GM23338 (cell line): Measurements from ENCODE around the gene MYH7. TPM values are rescaled to one million over a fixed set of nuclear protein-coding genes. Genes with fewer than 3 reads are reported as not detected.

ENCODE experiments used
- ATAC-seq: fragments of 200-7000 bp; cut with Tn5 transposase; 3 replicates; pipeline ENCODE4 v1.9.1; 2020
- DNase-seq: peaks from one replicate; pipeline ENCODE4 v3.0.0-alpha.2; 2015; ENCODE audit warnings: low spot score
- H2AFZ ChIP-seq: fragments of 200-600 bp; sonication (generic); 2 replicates; pipeline ENCODE4 v1.8.0; 2016; ENCODE audit warnings: antibody characterized with exemption, mild to moderate bottlenecking, moderate library complexity
- H3F3A ChIP-seq: fragments of 200-600 bp; sonication (generic); replicated peaks from 2 replicates; pipeline ENCODE4 v1.8.0; 2017; ENCODE audit warnings: antibody characterized with exemption, mixed run types, low read depth
- H3K27ac ChIP-seq: fragments of 200-600 bp; sonication (generic); 2 replicates; pipeline ENCODE4 v1.6.1; 2016; ENCODE audit warnings: low read depth
- H3K27me3 ChIP-seq: fragments of 200-600 bp; sonication (generic); 2 replicates; pipeline ENCODE4 v1.8.0; 2016; ENCODE audit warnings: mild to moderate bottlenecking, mixed run types, moderate library complexity; ENCODE audit not compliant: insufficient read depth
- H3K36me3 ChIP-seq: fragments of 200-600 bp; sonication (generic); 2 replicates; pipeline ENCODE4 v1.8.0; 2016; ENCODE audit warnings: mild to moderate bottlenecking; ENCODE audit not compliant: insufficient read depth
- H3K4me1 ChIP-seq: fragments of 200-600 bp; sonication (generic); 2 replicates; pipeline ENCODE4 v1.8.0; 2016; ENCODE audit warnings: mild to moderate bottlenecking, moderate library complexity; ENCODE audit not compliant: insufficient read depth
- H3K4me2 ChIP-seq: fragments of 200-600 bp; sonication (generic); 2 replicates; pipeline ENCODE4 v1.7.1; 2017; ENCODE audit warnings: mixed run types
- H3K4me3 ChIP-seq: fragments of 200-600 bp; sonication (generic); 2 replicates; pipeline ENCODE4 v1.6.1; 2016; ENCODE audit warnings: mixed run types
- H3K79me2 ChIP-seq: fragments of 200-600 bp; sonication (generic); replicated peaks from 2 replicates; pipeline ENCODE4 v1.8.0; 2017; ENCODE audit warnings: mild to moderate bottlenecking; ENCODE audit not compliant: insufficient read depth
- H3K9me2 ChIP-seq: fragments of 200-600 bp; sonication (generic); 2 replicates; pipeline ENCODE4 v1.8.0; 2017; ENCODE audit not compliant: insufficient read depth
- H4K20me1 ChIP-seq: fragments of 200-600 bp; sonication (generic); replicated peaks from 2 replicates; pipeline ENCODE4 v1.8.0; 2017; ENCODE audit warnings: mild to moderate bottlenecking; ENCODE audit not compliant: insufficient read depth
- H3K27ac Mint-ChIP-seq: 2 replicates; pipeline ENCODE4 v1.8.0; 2020; ENCODE audit warnings: inconsistent platforms, mild to moderate bottlenecking, moderate library complexity, mixed read lengths
- H3K27me3 Mint-ChIP-seq: 3 replicates; pipeline ENCODE4 v1.8.0; 2022; ENCODE audit warnings: low read depth, mild to moderate bottlenecking, moderate library complexity, mixed read lengths, inconsistent platforms; ENCODE audit not compliant: insufficient read depth, poor library complexity
- H3K36me3 Mint-ChIP-seq: 3 replicates; pipeline ENCODE4 v1.8.0; 2021; ENCODE audit warnings: low read depth, mild to moderate bottlenecking, inconsistent platforms, moderate library complexity, mixed read lengths
- H3K4me1 Mint-ChIP-seq: 3 replicates; pipeline ENCODE4 v1.8.0; 2020; ENCODE audit warnings: mild to moderate bottlenecking, inconsistent platforms, mixed read lengths
- H3K4me3 Mint-ChIP-seq: 3 replicates; pipeline ENCODE4 v1.8.0; 2021; ENCODE audit warnings: moderate library complexity, mild to moderate bottlenecking, inconsistent platforms, mixed read lengths
- H3K9me3 Mint-ChIP-seq: 3 replicates; pipeline ENCODE4 v1.8.0; 2020; ENCODE audit warnings: moderate library complexity, mild to moderate bottlenecking, inconsistent platforms, mixed read lengths
- CREB1 ChIP-seq: fragments of 250-450 bp; sonication (Bioruptor Pico); IDR thresholded peaks from 2 replicates; pipeline ENCODE4 v1.5.0; 2020; ENCODE audit warnings: low read depth, mild to moderate bottlenecking, moderate library complexity
- EZH2 ChIP-seq: fragments of 200-600 bp; sonication (generic); IDR thresholded peaks from one replicate; pipeline ENCODE4 v1.8.0; 2017; ENCODE audit warnings: antibody characterized with exemption, mild to moderate bottlenecking, low read depth; ENCODE audit not compliant: unreplicated experiment
- EZH2phosphoT487 ChIP-seq: fragments of 200-600 bp; sonication (generic); IDR thresholded peaks from one replicate; pipeline ENCODE4 v1.8.1; 2018; ENCODE audit warnings: antibody characterized with exemption; ENCODE audit not compliant: unreplicated experiment
- JUNB ChIP-seq: IDR thresholded peaks from one replicate; pipeline ENCODE4 v1.6.1; 2016; ENCODE audit warnings: antibody characterized with exemption; ENCODE audit not compliant: unreplicated experiment
- NANOG ChIP-seq: IDR thresholded peaks from 2 replicates; pipeline ENCODE4 v1.6.1; 2016; ENCODE audit warnings: antibody characterized with exemption, borderline replicate concordance
- POLR2AphosphoS5 ChIP-seq: IDR thresholded peaks from 2 replicates; pipeline ENCODE4 v1.6.1; 2016; ENCODE audit warnings: antibody characterized with exemption, low read depth
- STAT1 ChIP-seq: IDR thresholded peaks from one replicate; pipeline ENCODE4 v1.6.1; 2016; ENCODE audit warnings: antibody characterized with exemption; ENCODE audit not compliant: unreplicated experiment
- ZNF114 ChIP-seq: fragments of 250-450 bp; sonication (Bioruptor Pico); IDR thresholded peaks from 2 replicates; pipeline ENCODE4 v1.5.0; 2020; ENCODE audit warnings: mild to moderate bottlenecking, moderate library complexity
- ZNF331 ChIP-seq: fragments of 250-450 bp; sonication (Bioruptor Pico); IDR thresholded peaks from 2 replicates; pipeline ENCODE4 v1.5.0; 2020; ENCODE audit warnings: low read depth, mild to moderate bottlenecking, moderate library complexity
- polyA plus RNA-seq: library from polyadenylated mRNA; unstranded; fragments of >200 nt; fragmentation: Nextera tagmentation; extraction: Ambion mirVana; gene quantifications from 2 replicates; pipeline ENCODE4 v1.2.1, GENCODE V29; 2016
- total RNA-seq: library from RNA; depleted of rRNA; stranded (reverse); fragments of >200 nt; shearing (Covaris generic); gene quantifications from 2 replicates; pipeline ENCODE4 v1.2.3, GENCODE V29; 2014
- TF ChIP-seq, protein P1 (sequence below): IDR thresholded peaks from 2 replicates; pipeline ENCODE4 v1.6.1; 2016; ENCODE audit warnings: antibody characterized with exemption
- TF ChIP-seq, protein P2 (sequence below): IDR thresholded peaks from one replicate; pipeline ENCODE4 v1.6.1; 2018; ENCODE audit warnings: antibody characterized with exemption; ENCODE audit not compliant: unreplicated experiment
- TF ChIP-seq, protein P3 (sequence below): fragments of 250-450 bp; sonication (Bioruptor Pico); IDR thresholded peaks from 2 replicates; pipeline ENCODE4 v1.5.0; 2020; ENCODE audit warnings: mild to moderate bottlenecking, moderate library complexity
- TF ChIP-seq, protein P4 (sequence below), 2 experiments: fragments of 200-600 bp in 1 of 2; sonication (generic) in 1 of 2; conservative IDR thresholded peaks; 2 replicates each; pipeline versions ENCODE4 v1.5.1 to v1.6.1; 2016 to 2017; ENCODE audit warnings: antibody characterized with exemption in 2 of 2, low read depth in 2 of 2, mild to moderate bottlenecking in 2 of 2, moderate library complexity in 1 of 2

Gene MYH7
- total and polyA plus RNA-seq, 2 experiments from 2014 or later: not detected

DNA sequence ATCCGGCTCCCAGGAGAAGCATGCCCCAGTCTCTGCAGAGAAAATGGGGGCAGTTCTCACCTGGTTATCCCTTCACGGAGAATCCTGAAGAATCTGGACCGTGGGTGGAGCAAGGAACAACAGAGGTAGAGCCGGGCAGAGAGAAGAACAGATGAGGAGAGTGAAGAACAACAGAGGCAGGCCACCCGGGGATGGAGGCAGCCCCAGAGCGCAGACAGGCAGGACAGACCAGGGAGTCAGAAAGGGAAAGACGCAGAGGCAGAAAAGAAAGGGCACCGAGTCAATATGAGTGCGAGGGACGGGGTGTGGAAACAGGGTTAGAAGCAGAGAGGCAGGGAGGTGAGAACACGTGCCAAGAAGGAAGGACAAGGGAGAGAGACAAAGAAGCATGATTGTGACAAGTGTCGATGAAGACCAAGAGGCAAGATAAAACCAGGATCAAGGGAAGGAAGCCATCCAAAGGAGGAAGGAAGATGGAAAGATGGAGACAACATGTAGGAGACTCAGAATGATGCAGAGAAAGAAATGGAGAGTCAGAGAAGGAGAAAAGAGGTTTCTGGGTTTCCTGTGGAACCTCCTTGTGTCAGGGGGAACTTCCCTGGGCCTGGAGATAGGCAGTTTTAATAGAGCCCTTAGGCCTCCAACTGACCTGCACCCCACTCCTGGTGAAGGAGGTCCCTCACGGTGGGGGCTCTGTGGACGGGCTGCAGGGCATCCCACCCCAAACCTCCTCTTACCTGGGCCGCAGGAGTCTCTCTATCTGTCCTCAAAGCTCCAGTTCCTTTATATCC, 27.7 kb downstream of the MYH7 start, which contains the start of gene MYH6:
Gene MYH6 (minus strand): TSS at position 758 of the 791 bp plus-strand sequence. CDS start 1,050 bp downstream, outside the sequence.
- no peak within 1 kb of the TSS for H3K27ac ChIP-seq
- H3K79me2 ChIP-seq: no peaks in the 10 kb centered on the region
- no peaks in the 10 kb centered on the region for H3F3A ChIP-seq
- no peak within 1 kb of the TSS for H3K4me2 ChIP-seq
- H3K27me3 ChIP-seq: no peaks in the 10 kb centered on the region
- Mint-ChIP-seq H3K27me3 (peaks cover 24% of the 10 kb centered on the region), H3K4me3 (no peak within 1 kb of the TSS), H3K9me3 (no peaks in the 10 kb centered on the region; the same call in 2 of the 3 replicates), H3K27ac (no peak within 1 kb of the TSS), H3K36me3 (no peaks in the 10 kb centered on the region; the same call in 2 of the 3 replicates), H3K4me1 (peaks cover 6% of the 10 kb centered on the region; the same call in 2 of the 3 replicates)
- H3K4me3 ChIP-seq: no peak within 1 kb of the TSS
- ATAC-seq (no peak), DNase-seq (no peak)
- no peaks in the 10 kb centered on the region for H3K9me2 ChIP-seq
- H3K4me1 ChIP-seq: no peaks in the 10 kb centered on the region
- H4K20me1 ChIP-seq: no peaks in the 10 kb centered on the region
- TF ChIP-seq EZH2phosphoT487: no peak
- TF ChIP-seq, protein P1, sequence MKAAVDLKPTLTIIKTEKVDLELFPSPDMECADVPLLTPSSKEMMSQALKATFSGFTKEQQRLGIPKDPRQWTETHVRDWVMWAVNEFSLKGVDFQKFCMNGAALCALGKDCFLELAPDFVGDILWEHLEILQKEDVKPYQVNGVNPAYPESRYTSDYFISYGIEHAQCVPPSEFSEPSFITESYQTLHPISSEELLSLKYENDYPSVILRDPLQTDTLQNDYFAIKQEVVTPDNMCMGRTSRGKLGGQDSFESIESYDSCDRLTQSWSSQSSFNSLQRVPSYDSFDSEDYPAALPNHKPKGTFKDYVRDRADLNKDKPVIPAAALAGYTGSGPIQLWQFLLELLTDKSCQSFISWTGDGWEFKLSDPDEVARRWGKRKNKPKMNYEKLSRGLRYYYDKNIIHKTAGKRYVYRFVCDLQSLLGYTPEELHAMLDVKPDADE: no peak
- no peak for TF ChIP-seq NANOG
- no peak for TF ChIP-seq CREB1 (CRISPR knock-in tag)
- TF ChIP-seq POLR2AphosphoS5: no peak
- TF ChIP-seq, protein P2, sequence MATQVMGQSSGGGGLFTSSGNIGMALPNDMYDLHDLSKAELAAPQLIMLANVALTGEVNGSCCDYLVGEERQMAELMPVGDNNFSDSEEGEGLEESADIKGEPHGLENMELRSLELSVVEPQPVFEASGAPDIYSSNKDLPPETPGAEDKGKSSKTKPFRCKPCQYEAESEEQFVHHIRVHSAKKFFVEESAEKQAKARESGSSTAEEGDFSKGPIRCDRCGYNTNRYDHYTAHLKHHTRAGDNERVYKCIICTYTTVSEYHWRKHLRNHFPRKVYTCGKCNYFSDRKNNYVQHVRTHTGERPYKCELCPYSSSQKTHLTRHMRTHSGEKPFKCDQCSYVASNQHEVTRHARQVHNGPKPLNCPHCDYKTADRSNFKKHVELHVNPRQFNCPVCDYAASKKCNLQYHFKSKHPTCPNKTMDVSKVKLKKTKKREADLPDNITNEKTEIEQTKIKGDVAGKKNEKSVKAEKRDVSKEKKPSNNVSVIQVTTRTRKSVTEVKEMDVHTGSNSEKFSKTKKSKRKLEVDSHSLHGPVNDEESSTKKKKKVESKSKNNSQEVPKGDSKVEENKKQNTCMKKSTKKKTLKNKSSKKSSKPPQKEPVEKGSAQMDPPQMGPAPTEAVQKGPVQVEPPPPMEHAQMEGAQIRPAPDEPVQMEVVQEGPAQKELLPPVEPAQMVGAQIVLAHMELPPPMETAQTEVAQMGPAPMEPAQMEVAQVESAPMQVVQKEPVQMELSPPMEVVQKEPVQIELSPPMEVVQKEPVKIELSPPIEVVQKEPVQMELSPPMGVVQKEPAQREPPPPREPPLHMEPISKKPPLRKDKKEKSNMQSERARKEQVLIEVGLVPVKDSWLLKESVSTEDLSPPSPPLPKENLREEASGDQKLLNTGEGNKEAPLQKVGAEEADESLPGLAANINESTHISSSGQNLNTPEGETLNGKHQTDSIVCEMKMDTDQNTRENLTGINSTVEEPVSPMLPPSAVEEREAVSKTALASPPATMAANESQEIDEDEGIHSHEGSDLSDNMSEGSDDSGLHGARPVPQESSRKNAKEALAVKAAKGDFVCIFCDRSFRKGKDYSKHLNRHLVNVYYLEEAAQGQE: no peak
- no peak for TF ChIP-seq STAT1
- TF ChIP-seq, protein P3, sequence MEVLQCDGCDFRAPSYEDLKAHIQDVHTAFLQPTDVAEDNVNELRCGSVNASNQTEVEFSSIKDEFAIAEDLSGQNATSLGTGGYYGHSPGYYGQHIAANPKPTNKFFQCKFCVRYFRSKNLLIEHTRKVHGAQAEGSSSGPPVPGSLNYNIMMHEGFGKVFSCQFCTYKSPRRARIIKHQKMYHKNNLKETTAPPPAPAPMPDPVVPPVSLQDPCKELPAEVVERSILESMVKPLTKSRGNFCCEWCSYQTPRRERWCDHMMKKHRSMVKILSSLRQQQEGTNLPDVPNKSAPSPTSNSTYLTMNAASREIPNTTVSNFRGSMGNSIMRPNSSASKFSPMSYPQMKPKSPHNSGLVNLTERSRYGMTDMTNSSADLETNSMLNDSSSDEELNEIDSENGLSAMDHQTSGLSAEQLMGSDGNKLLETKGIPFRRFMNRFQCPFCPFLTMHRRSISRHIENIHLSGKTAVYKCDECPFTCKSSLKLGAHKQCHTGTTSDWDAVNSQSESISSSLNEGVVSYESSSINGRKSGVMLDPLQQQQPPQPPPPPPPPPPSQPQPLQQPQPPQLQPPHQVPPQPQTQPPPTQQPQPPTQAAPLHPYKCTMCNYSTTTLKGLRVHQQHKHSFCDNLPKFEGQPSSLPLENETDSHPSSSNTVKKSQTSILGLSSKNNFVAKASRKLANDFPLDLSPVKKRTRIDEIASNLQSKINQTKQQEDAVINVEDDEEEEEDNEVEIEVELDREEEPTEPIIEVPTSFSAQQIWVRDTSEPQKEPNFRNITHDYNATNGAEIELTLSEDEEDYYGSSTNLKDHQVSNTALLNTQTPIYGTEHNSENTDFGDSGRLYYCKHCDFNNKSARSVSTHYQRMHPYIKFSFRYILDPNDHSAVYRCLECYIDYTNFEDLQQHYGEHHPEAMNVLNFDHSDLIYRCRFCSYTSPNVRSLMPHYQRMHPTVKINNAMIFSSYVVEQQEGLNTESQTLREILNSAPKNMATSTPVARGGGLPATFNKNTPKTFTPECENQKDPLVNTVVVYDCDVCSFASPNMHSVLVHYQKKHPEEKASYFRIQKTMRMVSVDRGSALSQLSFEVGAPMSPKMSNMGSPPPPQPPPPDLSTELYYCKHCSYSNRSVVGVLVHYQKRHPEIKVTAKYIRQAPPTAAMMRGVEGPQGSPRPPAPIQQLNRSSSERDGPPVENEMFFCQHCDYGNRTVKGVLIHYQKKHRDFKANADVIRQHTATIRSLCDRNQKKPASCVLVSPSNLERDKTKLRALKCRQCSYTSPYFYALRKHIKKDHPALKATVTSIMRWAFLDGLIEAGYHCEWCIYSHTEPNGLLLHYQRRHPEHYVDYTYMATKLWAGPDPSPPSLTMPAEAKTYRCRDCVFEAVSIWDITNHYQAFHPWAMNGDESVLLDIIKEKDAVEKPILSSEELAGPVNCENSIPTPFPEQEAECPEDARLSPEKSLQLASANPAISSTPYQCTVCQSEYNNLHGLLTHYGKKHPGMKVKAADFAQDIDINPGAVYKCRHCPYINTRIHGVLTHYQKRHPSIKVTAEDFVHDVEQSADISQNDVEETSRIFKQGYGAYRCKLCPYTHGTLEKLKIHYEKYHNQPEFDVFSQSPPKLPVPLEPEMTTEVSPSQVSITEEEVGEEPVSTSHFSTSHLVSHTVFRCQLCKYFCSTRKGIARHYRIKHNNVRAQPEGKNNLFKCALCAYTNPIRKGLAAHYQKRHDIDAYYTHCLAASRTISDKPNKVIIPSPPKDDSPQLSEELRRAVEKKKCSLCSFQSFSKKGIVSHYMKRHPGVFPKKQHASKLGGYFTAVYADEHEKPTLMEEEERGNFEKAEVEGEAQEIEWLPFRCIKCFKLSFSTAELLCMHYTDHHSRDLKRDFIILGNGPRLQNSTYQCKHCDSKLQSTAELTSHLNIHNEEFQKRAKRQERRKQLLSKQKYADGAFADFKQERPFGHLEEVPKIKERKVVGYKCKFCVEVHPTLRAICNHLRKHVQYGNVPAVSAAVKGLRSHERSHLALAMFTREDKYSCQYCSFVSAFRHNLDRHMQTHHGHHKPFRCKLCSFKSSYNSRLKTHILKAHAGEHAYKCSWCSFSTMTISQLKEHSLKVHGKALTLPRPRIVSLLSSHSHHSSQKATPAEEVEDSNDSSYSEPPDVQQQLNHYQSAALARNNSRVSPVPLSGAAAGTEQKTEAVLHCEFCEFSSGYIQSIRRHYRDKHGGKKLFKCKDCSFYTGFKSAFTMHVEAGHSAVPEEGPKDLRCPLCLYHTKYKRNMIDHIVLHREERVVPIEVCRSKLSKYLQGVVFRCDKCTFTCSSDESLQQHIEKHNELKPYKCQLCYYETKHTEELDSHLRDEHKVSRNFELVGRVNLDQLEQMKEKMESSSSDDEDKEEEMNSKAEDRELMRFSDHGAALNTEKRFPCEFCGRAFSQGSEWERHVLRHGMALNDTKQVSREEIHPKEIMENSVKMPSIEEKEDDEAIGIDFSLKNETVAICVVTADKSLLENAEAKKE (CRISPR knock-in tag): no peak
- TF ChIP-seq ZNF331 (CRISPR knock-in tag): no peak
- TF ChIP-seq JUNB: no peak
- TF ChIP-seq EZH2: no peak
- TF ChIP-seq, protein P4, sequence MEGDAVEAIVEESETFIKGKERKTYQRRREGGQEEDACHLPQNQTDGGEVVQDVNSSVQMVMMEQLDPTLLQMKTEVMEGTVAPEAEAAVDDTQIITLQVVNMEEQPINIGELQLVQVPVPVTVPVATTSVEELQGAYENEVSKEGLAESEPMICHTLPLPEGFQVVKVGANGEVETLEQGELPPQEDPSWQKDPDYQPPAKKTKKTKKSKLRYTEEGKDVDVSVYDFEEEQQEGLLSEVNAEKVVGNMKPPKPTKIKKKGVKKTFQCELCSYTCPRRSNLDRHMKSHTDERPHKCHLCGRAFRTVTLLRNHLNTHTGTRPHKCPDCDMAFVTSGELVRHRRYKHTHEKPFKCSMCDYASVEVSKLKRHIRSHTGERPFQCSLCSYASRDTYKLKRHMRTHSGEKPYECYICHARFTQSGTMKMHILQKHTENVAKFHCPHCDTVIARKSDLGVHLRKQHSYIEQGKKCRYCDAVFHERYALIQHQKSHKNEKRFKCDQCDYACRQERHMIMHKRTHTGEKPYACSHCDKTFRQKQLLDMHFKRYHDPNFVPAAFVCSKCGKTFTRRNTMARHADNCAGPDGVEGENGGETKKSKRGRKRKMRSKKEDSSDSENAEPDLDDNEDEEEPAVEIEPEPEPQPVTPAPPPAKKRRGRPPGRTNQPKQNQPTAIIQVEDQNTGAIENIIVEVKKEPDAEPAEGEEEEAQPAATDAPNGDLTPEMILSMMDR (conservative IDR thresholded peaks at IDR 0.05; ENCODE audit: low read depth in 2 of 2): no peak
- TF ChIP-seq ZNF114 (CRISPR knock-in tag): no peak
- no peak within 1 kb of the TSS for H2AFZ ChIP-seq
- H3K36me3 ChIP-seq: no peaks in the 10 kb centered on the region
